ENCODE data around the gene SCNN1B.

GRCh38 chr16:23337836-23338550 lies 35.9 kb downstream of the SCNN1B start:
- no peak for TF ChIP-seq CTCF (IDR thresholded peaks at IDR 0.05)
- TF ChIP-seq POLR2A (IDR thresholded peaks at IDR 0.05): no peak
- no peak for TF ChIP-seq EP300 (IDR thresholded peaks at IDR 0.05)

Measured in tibial nerve (tissue), 4 donors.